Left renal pelvis (tissue), 4 donors: ENCODE measurements around the gene ABAT. TPM values are rescaled to one million over a fixed set of nuclear protein-coding genes. Genes with fewer than 3 reads are reported as not detected.

Source experiments
- DNase-seq, 4 donors: peaks; one replicate each; pipeline ENCODE4 v3.0.0-alpha.2; 2013; ENCODE audit warnings: low read depth in 4 of 4, low spot score in 3 of 4
- polyA plus RNA-seq, 4 donors: library from polyadenylated mRNA; unstranded; fragments of 120-200 nt; gene quantifications; one replicate each; pipeline ENCODE4 v1.2.1, GENCODE V29; 2013; ENCODE audit not compliant: insufficient read length in 4 of 4

Gene ABAT
- polyA plus RNA-seq, result 10 to 100 TPM; 12.0 to 64.2 (median 53.0) TPM

- DNase-seq, result peak; percentile 56 to 73 (median 68)
These were observed at the start of gene ABAT for GRCh38 chr16:8674413-8675022. TSS of gene ABAT (plus strand) at chr16:8674617. CDS start at chr16:8735740, 61,123 bp downstream.

GRCh38 chr16:8625491-8626087, 48.8 kb upstream of the ABAT start:
- no peak for DNase-seq

- no peak for DNase-seq
These were observed 47.5 kb upstream of the ABAT start for GRCh38 chr16:8626946-8627345.

- no peak for DNase-seq
These were observed 47.0 kb upstream of the ABAT start for GRCh38 chr16:8627456-8627855.

GRCh38 chr16:8628981-8629725, 45.3 kb upstream of the ABAT start:
- DNase-seq, result no peak

- no peak for DNase-seq
These were observed 44.0 kb upstream of the ABAT start for GRCh38 chr16:8630255-8630953.

GRCh38 chr16:8631373-8631772, 43.0 kb upstream of the ABAT start:
- DNase-seq, result no peak

- no peak for DNase-seq
These were observed 42.5 kb upstream of the ABAT start for GRCh38 chr16:8631818-8632465.

- no peak for DNase-seq
These were observed 41.7 kb upstream of the ABAT start for GRCh38 chr16:8632675-8633182.

GRCh38 chr16:8634991-8635736, 39.3 kb upstream of the ABAT start:
- DNase-seq, result no peak

GRCh38 chr16:8639694-8640093, 34.7 kb upstream of the ABAT start:
- DNase-seq, result no peak

GRCh38 chr16:8641671-8642070, 32.7 kb upstream of the ABAT start:
- DNase-seq, result no peak

- no peak for DNase-seq
These were observed 32.3 kb upstream of the ABAT start for GRCh38 chr16:8642146-8642545.

- no peak for DNase-seq
These were observed 29.9 kb upstream of the ABAT start for GRCh38 chr16:8644211-8645140.

GRCh38 chr16:8645141-8645521, 29.3 kb upstream of the ABAT start:
- no peak for DNase-seq

GRCh38 chr16:8645831-8646230, 28.6 kb upstream of the ABAT start:
- DNase-seq, result no peak

- DNase-seq, result no peak
These were observed 27.9 kb upstream of the ABAT start for GRCh38 chr16:8646326-8647053.

- no peak for DNase-seq
These were observed 26.6 kb upstream of the ABAT start for GRCh38 chr16:8647721-8648318.
